GM18861 (cell line): ENCODE data around the gene LORICRIN.
"Not testable (repeated sequence)": the region's sequence is repeated elsewhere in the genome, so short reads cannot be mapped to it uniquely, and the experiment has no call there.

Experiments used
- ATAC-seq: cut with Tn5 transposase; IDR thresholded peaks from one replicate; pipeline ENCODE4 v1.9.1; 2021; ENCODE audit not compliant: unreplicated experiment

Gene LORICRIN

GRCh38 chr1:153259387-153259786, at the start of gene LORICRIN:
Gene LORICRIN, plus strand, starts transcription at chr1:153259687. Its CDS starts 1,263 bp downstream, at chr1:153260950.
- no peak for ATAC-seq

- ATAC-seq = no peak
These were observed 49.3 kb upstream of the LORICRIN start for GRCh38 chr1:153210206-153210605.

GRCh38 chr1:153212201-153212600, 47.3 kb upstream of the LORICRIN start:
- ATAC-seq = no peak

GRCh38 chr1:153213519-153213918, 46.0 kb upstream of the LORICRIN start:
- no peak for ATAC-seq

- no peak for ATAC-seq
These were observed 42.3 kb upstream of the LORICRIN start, which contains the start of gene PRR9 for GRCh38 chr1:153217212-153217611. Gene PRR9, plus strand, starts transcription at chr1:153217584. Its CDS starts 561 bp downstream, at chr1:153218145.

GRCh38 chr1:153217744-153218416, 41.6 kb upstream of the LORICRIN start:
- ATAC-seq = no peak

- ATAC-seq = no peak
These were observed 38.7 kb upstream of the LORICRIN start for GRCh38 chr1:153220606-153221303.

- not testable (repeated sequence) for ATAC-seq
These were observed 36.2 kb upstream of the LORICRIN start for GRCh38 chr1:153223040-153223891.

GRCh38 chr1:153227810-153228209, 31.7 kb upstream of the LORICRIN start:
- no peak for ATAC-seq

GRCh38 chr1:153228491-153228890, 31.0 kb upstream of the LORICRIN start:
- no peak for ATAC-seq

GRCh38 chr1:153229076-153229829, 30.2 kb upstream of the LORICRIN start:
- ATAC-seq = not testable (repeated sequence)

- no peak for ATAC-seq
These were observed 28.1 kb upstream of the LORICRIN start for GRCh38 chr1:153231363-153231762.

- no peak for ATAC-seq
These were observed 27.7 kb upstream of the LORICRIN start for GRCh38 chr1:153231785-153232184.

- ATAC-seq = no peak
These were observed 26.9 kb upstream of the LORICRIN start for GRCh38 chr1:153232553-153232952.

- no peak for ATAC-seq
These were observed 26.0 kb upstream of the LORICRIN start for GRCh38 chr1:153233448-153233847.

GRCh38 chr1:153238527-153238926, 21.0 kb upstream of the LORICRIN start:
- ATAC-seq = no peak

- no peak for ATAC-seq
These were observed 17.3 kb upstream of the LORICRIN start for GRCh38 chr1:153242160-153242559.

- ATAC-seq = no peak
These were observed 14.0 kb upstream of the LORICRIN start for GRCh38 chr1:153245466-153245865.

GRCh38 chr1:153246018-153246417, 13.5 kb upstream of the LORICRIN start:
- ATAC-seq = no peak

- ATAC-seq = no peak
These were observed 12.7 kb upstream of the LORICRIN start for GRCh38 chr1:153246825-153247224.
